ENCODE measurements around the gene PACC1. TPM values are rescaled to one million over a fixed set of nuclear protein-coding genes. Genes with fewer than 3 reads are reported as not detected.

PACC1 gene
- total and polyA plus RNA-seq, 2 donors (not counting 3 experiments of a cell fraction or from before 2014, with no cell fraction given): 21.0 to 22.3 TPM

GRCh38 chr1:212433577-212434462 lies 19.1 kb upstream of the PACC1 start:
- Histone ChIP-seq H3K4me1 (ENCODE audit: control insufficient read depth, extremely low read depth, insufficient read depth, low read length) (peaks cover 5% of the 10 kb centered on the region), H2AFZ (ENCODE audit: low read depth, low read length) (peak overlapping the region; percentile 89), H3K9ac (replicated peaks; ENCODE audit: extremely low read depth, insufficient read depth, low read length) (no peak overlapping the region), H3K4me2 (ENCODE audit: insufficient read depth, low read length) (peak overlapping the region; percentile 78), H3K9me1 (replicated peaks; ENCODE audit: control insufficient read depth, extremely low read depth, insufficient read depth, low read length) (no peaks in the 10 kb centered on the region), H3K79me2 (ENCODE audit: control insufficient read depth, insufficient read depth, low read length) (no peaks in the 10 kb centered on the region), H4K20me1 (replicated peaks; ENCODE audit: control insufficient read depth, extremely low read depth, insufficient read depth, low read length) (no peaks in the 10 kb centered on the region), H3K36me3 (ENCODE audit: control insufficient read depth in 2 of 2, extremely low read depth in 1 of 2, insufficient read depth in 2 of 2, low read length in 2 of 2) (no peaks in the 10 kb centered on the region), H3K27me3 (ENCODE audit: control insufficient read depth in 2 of 2, insufficient read depth in 2 of 2, low read length in 2 of 2) (peaks cover 7 to 12% of the 10 kb centered on the region in 2 experiments), H3K9me3 (replicated peaks; ENCODE audit: control insufficient read depth, insufficient read depth, low read length) (no peaks in the 10 kb centered on the region), H3K27ac (ENCODE audit: insufficient read depth, low read depth, low read length) (no peak overlapping the region), H3K4me3 (replicated peaks in 1 of 3; ENCODE audit: insufficient read depth in 1 of 3, low read depth in 1 of 3, low read length in 3 of 3) (peak overlapping the region in 2 of 3 experiments; percentile 53 to 58)
- BruUV-seq (replicated peaks): no TSS peak
- intact Hi-C loops (cut with micrococcal nuclease): no loop called here
- no peak for FAIRE-seq
- CTCF ChIA-PET: interaction anchor here (1.7 kb wide), 1 partner anchor 22 kb away, joined by 12 read pairs; no protein-coding TSS in a partner anchor
- TF ChIP-seq POLR2A (IDR thresholded peaks at IDR 0.05; ENCODE audit: low read depth, low read length): no peak
- TF ChIP-seq GATA2 (IDR thresholded peaks at IDR 0.05; ENCODE audit: insufficient read depth, insufficient read length, low read depth, low read length): no peak
- TF ChIP-seq CTCF (IDR thresholded peaks at IDR 0.05; ENCODE audit: extremely low read depth in 1 of 2, insufficient read depth in 1 of 2, low read depth in 1 of 2, low read length in 2 of 2): no peak
- no peak for TF ChIP-seq POLR2AphosphoS5 (IDR thresholded peaks at IDR 0.05; ENCODE audit: insufficient read depth, low read depth, low read length)
- no peak for TF ChIP-seq EZH2 (IDR thresholded peaks at IDR 0.05; ENCODE audit: borderline replicate concordance, low read depth, low read length, severe bottlenecking)
- TF ChIP-seq MYC (IDR thresholded peaks at IDR 0.05; ENCODE audit: low read depth, low read length): no peak
- no peak for TF ChIP-seq MAX (IDR thresholded peaks at IDR 0.05; ENCODE audit: insufficient read depth, insufficient read length)
- TF ChIP-seq FOS (IDR thresholded peaks at IDR 0.05; ENCODE audit: borderline replicate concordance, insufficient read depth, low read length): no peak
- POLR2A ChIA-PET: no interaction called here
- dilution Hi-C loops (cut with MboI; ENCODE audit: extremely low pct_ligation_motif_present, low sequenced_read_pairs): no loop called here
- DNase-seq (ENCODE audit: low read depth, low spot score): no peak
